NCI-H2081 (cell line): ENCODE measurements around the gene SLC28A1.
"Not testable (repeated sequence)": the region's sequence is repeated elsewhere in the genome, so short reads cannot be mapped to it uniquely, and the experiment has no call there.

ENCODE experiments used
- DNase-seq, 2 experiments: peaks; one replicate each; lab custom pipeline; 2025; lab: John Stamatoyannopoulos, UW

SLC28A1 gene

GRCh38 chr15:84862214-84862975 is 22.1 kb upstream of the SLC28A1 start:
- no peak for DNase-seq

GRCh38 chr15:84863565-84864443 is 20.7 kb upstream of the SLC28A1 start:
- DNase-seq, result no peak

- no peak for DNase-seq
Observed at GRCh38 chr15:84864444-84864795, 20.0 kb upstream of the SLC28A1 start.

DNA sequence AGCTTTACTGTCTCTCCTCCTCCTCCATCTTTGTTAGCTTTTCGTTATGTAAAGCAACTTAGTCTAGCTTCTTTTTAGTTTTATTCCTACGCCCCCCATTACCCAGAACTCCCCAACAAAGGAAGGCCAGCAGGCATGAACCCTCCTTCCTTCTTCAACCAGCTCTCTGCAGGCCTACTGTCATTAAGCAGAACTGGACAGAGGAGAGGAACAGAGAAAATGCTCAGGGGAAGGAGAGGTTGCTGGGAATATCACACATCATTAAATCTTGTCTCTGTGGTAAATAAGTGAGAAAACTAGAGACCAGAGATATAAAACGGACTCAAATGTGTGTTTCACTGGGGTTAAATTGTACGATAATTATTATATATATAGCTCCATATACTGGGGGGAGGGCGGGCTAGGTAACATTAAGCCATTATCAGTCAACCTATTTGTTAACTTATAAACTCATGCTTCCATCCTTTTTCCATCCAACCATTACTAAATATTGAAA is 19.3 kb upstream of the SLC28A1 start:
- DNase-seq, result no peak

- no peak for DNase-seq
Observed at GRCh38 chr15:84868037-84868880, 16.2 kb upstream of the SLC28A1 start.

GRCh38 chr15:84869510-84869909 is 15.0 kb upstream of the SLC28A1 start:
- no peak for DNase-seq

DNA sequence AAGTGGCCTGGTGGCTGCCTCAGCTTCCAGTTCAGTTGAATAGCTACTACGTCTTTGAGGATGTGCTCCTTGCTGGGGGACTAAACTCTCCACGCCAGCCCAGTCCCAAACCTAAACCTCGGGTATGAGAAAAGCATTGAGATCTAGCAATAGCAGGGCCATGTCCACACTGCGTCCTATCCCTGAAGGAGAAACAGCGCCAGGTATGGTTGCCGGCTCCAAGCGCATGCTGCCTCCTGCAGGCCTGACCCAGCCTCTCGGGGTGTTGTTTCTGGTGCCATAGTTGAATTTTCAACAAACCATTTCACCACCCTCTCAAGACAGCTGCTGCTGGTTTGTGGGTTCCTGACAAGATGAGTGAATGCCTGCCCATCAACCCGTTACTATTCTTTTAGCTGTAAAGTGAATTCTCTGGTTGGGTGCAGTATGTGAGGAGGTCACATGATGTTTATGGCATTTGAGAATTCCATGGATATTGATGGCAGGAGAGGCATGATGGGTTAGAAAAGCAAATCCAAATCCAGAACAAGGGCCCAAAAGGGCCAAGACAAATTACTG is 13.0 kb upstream of the SLC28A1 start:
- DNase-seq, result no peak

GRCh38 chr15:84872009-84872910 is 12.2 kb upstream of the SLC28A1 start:
- DNase-seq, result no peak

- DNase-seq, result no peak
Observed at GRCh38 chr15:84873997-84874396, 10.5 kb upstream of the SLC28A1 start.

GRCh38 chr15:84874981-84875699 is 9.3 kb upstream of the SLC28A1 start:
- no peak for DNase-seq

DNA sequence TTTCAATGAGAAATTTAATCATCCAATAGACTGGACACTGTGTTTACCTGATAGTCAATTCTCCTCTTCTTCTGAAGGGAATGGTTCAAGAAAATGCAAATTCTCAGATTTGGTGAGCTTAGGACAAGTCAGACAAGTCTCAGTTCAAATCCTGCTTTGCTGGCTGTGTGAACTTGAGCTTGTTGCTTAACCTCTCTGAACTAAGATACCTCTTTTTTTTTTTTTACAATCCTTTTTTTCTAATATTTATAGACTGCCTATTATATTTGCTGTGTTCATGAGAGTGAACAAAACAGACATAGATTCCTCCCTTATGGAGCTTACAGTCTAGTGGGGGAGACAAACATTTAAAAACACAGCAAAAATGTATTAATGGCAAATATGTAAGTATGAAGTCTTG is 8.2 kb upstream of the SLC28A1 start:
- no peak for DNase-seq

DNA sequence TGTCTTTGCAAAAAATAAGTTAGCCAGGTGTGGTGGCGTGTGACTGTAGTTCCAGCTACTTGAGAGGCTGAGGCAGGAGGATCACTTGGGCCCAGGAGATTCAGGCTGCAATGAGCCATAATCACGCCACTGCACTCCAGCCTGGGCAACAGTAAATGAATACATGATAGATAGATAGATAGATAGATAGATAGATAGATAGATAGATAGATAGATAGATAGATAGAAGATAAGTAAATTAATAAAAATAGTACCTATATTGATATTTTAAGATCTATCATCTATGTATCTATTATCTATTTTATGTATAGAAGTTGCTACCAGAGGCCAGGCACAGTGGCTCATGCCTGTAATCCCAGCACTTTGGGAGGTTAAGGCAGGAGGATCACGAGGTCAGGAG is 6.8 kb upstream of the SLC28A1 start:
- DNase-seq, result not testable (repeated sequence)

- peak; percentile 19 to 43 for DNase-seq
Observed at GRCh38 chr15:84878504-84878903, 6.0 kb upstream of the SLC28A1 start.

DNA sequence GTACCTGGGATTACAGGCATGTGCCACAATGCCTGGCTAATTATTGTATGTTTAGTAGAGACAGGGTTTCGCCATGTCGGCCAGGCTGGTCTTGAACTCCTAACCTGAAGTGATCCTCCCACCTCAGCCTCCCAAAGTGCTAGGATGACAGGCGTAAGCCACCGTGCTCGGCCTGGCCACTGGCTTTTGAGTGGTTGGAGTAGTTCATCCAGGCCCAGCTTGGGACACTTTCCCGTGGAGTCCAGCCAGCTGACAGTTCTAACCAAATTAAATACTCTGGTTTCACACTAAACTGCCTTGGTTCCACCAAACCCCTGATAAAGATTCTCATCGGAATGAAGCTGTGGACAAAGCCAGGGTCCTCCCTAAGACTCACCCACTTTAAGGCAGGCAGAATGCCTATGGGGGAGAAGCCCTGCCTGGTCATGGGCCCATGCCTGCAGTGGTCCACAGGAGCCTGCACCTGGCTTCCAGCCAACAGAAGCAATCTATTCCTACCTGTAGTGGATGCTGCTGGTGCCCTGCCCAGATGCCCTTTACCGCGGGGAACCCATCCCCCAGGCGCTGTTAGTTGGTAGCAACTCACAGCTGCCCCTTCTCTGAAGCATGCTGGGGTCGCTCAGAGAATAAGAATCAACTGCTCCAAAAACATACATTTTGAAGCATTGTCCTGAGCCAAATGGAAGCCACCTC is 5.2 kb upstream of the SLC28A1 start:
- no peak for DNase-seq

GRCh38 chr15:84880007-84880406 is 4.5 kb upstream of the SLC28A1 start:
- no peak for DNase-seq

DNA sequence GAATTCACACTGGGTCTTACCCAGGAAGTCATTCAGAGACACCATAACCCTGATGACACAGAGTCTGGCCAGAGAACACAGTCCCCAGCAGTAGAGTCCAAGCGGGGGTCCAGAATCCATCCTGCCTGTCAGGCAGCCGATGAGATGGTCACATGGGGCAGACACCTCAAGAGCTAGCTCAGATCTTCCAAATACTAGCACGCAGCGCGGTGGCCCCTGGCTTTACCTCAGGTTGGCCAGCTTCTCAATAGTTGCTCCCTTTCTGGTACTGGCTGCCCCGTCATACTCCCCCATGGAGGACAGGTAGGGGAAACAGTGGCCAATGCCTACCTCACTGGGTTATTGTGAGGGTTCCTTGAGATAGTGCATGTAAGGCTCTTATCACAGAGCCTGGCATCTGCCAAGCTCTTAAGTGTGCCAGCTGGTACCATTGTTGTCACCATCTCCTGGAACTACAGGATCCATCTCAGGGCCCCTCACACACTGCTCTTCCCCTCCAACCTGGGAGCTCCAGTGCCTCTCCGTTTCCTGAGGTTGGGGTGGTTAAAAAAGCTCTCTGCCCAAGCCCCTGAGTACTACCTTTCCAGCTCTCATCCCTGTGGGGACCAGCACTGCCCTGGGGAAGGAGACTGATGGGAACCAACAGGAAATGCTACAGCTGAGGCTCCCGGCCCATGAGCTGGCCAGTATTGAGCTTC is 3.5 kb upstream of the SLC28A1 start:
- no peak for DNase-seq

DNA sequence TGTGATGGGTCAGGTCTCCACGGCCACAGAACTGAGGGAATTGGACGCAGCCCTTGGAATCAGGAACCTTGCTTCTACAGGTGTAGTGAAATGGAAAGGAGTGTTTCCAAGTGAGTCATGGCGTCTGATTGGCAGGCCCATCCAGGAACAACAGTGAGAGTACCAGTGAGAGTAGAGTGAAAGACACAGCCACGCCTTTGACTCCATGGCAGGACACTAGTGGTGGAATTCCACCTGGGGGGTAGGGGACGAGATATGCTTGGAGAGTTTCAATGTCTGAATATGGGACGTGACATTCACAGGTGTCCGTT is 3.0 kb upstream of the SLC28A1 start:
- DNase-seq, result no peak

DNA sequence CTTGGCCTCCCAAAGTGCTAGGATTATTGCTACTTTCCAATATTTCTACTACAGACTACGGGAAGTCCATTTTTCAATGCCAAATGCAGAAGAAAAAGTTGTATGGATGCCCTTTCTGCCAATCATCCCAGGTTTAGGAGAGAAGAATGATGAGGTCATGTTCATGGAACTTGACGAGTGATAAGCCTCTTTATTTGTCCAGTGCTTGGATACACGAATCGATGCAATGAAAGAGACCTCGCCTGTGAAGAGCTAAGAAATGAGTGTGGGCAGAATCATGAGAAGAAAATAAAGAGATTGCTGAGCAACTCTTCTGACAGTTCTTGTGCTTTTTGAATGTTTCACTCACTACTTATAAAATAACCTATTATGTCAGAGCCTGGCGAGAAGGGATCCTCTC is 996 bp upstream of the SLC28A1 start:
- no peak for DNase-seq

DNA sequence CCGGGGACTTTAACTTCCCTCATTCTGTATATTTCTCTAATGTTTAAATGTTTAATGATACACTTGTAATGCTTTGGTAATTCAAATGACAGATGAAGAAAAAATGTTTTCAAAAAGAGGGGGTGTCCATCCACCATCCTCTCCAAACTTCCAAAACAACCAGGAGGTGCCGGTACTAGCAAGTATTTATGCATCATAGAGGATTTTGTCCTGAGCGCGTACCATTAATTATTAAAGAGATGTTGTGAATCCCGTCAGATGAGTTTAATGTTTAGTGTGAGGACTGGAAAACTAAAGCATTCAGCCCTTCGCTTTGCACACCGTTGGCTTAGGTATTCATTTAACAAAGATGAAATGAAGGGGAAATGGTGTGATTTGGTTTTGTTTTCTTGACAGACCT is 1.3 kb downstream of the SLC28A1 start:
- DNase-seq, result no peak
